Progenitor cell of endocrine pancreas (in vitro differentiated cells): ENCODE data around the gene CABP5. TPM values are rescaled to one million over a fixed set of nuclear protein-coding genes. Genes with fewer than 3 reads are reported as not detected.

Source experiments
- DNase-seq: peaks from one replicate; pipeline ENCODE4 v3.0.0; 2021; ENCODE audit warnings: low spot score; ENCODE audit not compliant: unreplicated experiment
- H3K27ac Mint-ChIP-seq: 2 replicates; pipeline ENCODE4 v1.8.0; 2021; ENCODE audit warnings: mild to moderate bottlenecking, moderate library complexity, mixed read lengths
- H3K27me3 Mint-ChIP-seq: 2 replicates; pipeline ENCODE4 v1.8.0; 2021; ENCODE audit warnings: mixed read lengths
- H3K36me3 Mint-ChIP-seq: 2 replicates; pipeline ENCODE4 v1.8.0; 2022; ENCODE audit warnings: mixed read lengths; ENCODE audit not compliant: insufficient read depth
- H3K4me1 Mint-ChIP-seq: 2 replicates; pipeline ENCODE4 v1.8.0; 2021; ENCODE audit warnings: low read depth, mixed read lengths
- H3K4me3 Mint-ChIP-seq: 2 replicates; pipeline ENCODE4 v1.8.0; 2021; ENCODE audit warnings: low read depth, mild to moderate bottlenecking, moderate library complexity, mixed read lengths
- H3K9me3 Mint-ChIP-seq: 2 replicates; pipeline ENCODE4 v1.8.0; 2021; ENCODE audit warnings: low read depth, mixed read lengths
- CTCF ChIP-seq: fragments of 200-600 bp; sonication (generic); IDR thresholded peaks from one replicate; pipeline ENCODE4 v1.5.0; 2021; ENCODE audit warnings: antibody characterized with exemption, mild to moderate bottlenecking; ENCODE audit not compliant: unreplicated experiment
- total RNA-seq: library from RNA; stranded (reverse); gene quantifications from 2 replicates; pipeline ENCODE4 v1.2.1, GENCODE V29; 2021

Gene CABP5
- total RNA-seq, 1 donor from 2014 or later: not detected

DNA sequence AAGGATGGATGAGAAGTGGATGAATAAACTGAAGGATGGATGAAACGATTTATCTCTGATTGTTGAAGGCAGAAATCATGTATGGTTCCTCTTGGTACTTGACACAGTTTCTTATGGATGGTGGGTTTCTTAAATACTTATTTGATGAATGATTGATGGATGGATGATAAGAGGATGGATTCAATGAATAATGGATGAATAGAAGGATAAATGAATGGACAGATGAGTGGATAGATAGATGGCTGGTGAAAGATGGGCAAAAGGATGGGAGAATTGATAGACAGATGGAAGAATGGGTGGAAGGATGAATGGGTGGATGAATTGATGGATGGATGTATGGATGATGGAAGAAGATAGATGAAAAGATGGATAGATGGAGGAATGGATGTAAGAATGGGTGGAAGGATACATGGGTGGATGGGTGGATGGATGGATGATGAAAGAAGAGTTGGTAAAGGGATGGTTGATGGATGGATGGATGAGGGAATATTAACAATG, 47.6 kb downstream of the CABP5 start:
- DNase-seq: no peak
- no peak for TF ChIP-seq CTCF
- peaks cover 20% of the 10 kb centered on the region for H3K27me3 Mint-ChIP-seq
- H3K36me3 Mint-ChIP-seq: no peaks in the 10 kb centered on the region
- no peak overlapping the region for H3K27ac Mint-ChIP-seq
- H3K4me1 Mint-ChIP-seq: no peaks in the 10 kb centered on the region
- H3K9me3 Mint-ChIP-seq: peaks cover 7% of the 10 kb centered on the region
- no peak overlapping the region for H3K4me3 Mint-ChIP-seq

DNA sequence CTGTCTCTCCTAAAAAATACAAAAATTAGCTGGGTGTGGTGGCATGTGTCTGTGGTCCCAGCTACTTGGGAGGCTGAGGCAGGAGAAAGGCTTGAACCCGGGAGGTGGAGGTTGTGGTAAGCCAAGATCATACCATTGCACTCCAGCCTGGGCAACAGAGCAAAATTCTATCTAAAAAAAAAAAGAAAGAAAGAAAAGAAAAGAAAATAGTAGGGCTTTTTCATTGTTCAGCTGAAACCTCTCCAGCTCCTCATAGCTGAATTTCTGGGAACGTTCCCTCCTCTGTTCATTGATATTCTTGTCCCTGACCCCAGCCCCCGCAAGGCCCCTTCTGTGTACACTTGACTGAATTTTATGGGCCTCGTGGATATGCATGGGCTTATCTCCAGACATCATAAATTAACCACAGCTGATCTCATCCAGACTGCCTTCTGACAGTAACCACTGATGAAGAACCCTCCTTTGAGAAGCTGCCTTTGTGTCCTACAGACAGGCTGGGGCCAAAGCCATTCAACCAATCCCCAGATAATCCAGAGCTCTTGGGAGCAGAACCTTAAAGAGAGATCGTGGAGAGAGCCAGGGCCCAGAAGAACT, 49.6 kb downstream of the CABP5 start, which contains the start of gene ELSPBP1:
TSS of gene ELSPBP1 (plus strand) at position 424 of the 594 bp plus-strand sequence. CDS start 14,036 bp downstream, outside the sequence.
- no peak within 1 kb of the TSS for H3K27ac Mint-ChIP-seq
- no peak for DNase-seq
- no peak within 1 kb of the TSS for H3K4me3 Mint-ChIP-seq
- H3K9me3 Mint-ChIP-seq: peaks cover 7% of the 10 kb centered on the region
- TF ChIP-seq CTCF: no peak
- H3K4me1 Mint-ChIP-seq: no peaks in the 10 kb centered on the region
- H3K27me3 Mint-ChIP-seq: peaks cover 40% of the 10 kb centered on the region
- no peaks in the 10 kb centered on the region for H3K36me3 Mint-ChIP-seq

GRCh38 chr19:47992070-47992469, 51.8 kb downstream of the CABP5 start, which contains the start of gene BSPH1:
Gene BSPH1 (minus strand): TSS chr19:47992170. CDS start chr19:47992081, 89 bp downstream.
- H3K4me3 Mint-ChIP-seq: no peak within 1 kb of the TSS
- H3K36me3 Mint-ChIP-seq: no peaks in the 10 kb centered on the region
- TF ChIP-seq CTCF: no peak
- H3K9me3 Mint-ChIP-seq: peaks cover 7% of the 10 kb centered on the region
- H3K4me1 Mint-ChIP-seq: no peaks in the 10 kb centered on the region
- H3K27me3 Mint-ChIP-seq: peaks cover 43% of the 10 kb centered on the region
- H3K27ac Mint-ChIP-seq: no peak within 1 kb of the TSS
- DNase-seq: no peak

DNA sequence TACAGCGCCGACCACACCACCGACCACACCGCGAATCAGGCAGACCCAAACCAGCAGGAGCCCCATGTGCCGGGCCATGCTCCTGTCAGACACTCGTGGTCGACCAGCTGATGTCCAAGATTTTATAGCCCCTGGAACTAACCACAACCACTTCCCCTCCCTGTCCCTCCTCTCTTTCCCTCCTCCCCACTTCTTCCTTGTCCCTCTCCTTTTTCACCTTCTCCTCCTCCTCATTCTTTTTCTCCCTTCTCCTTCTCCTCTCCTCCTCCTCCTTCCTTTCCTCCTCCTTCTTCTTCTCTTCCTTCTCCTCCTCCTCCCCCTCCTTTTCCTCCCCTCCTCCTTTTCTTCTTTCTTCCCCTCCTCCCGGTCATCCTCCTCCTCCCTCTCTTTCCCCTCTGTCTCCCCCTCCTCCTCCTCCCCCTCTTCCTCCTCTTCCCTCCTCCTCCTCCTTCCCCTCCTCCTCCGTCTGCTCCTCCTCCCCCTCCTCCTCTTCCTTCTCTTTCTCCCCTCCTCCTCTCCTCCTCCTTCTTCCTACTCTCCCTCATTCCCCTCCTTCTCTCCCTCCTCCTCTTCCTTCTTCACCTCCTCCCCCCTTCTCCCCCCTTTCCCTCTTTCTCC, 52.6 kb downstream of the CABP5 start:
- no peak overlapping the region for H3K27ac Mint-ChIP-seq
- no peak for TF ChIP-seq CTCF
- H3K36me3 Mint-ChIP-seq: no peaks in the 10 kb centered on the region
- H3K27me3 Mint-ChIP-seq: peaks cover 44% of the 10 kb centered on the region
- H3K4me1 Mint-ChIP-seq: no peaks in the 10 kb centered on the region
- DNase-seq: no peak
- H3K4me3 Mint-ChIP-seq: no peak overlapping the region
- peaks cover 4% of the 10 kb centered on the region for H3K9me3 Mint-ChIP-seq

Other genes starting within 250 kb of the CABP5 start
- not detected in 2 replicates for gene TPRX1, start 239.5 kb downstream of the CABP5 start, total RNA-seq
- gene CRX, start 222.1 kb downstream of the CABP5 start, total RNA-seq: not detected in 2 replicates
- gene TPRX2, start 184.8 kb downstream of the CABP5 start, total RNA-seq: not detected in 2 replicates
- not detected in 2 replicates for gene SULT2A1, start 157.8 kb downstream of the CABP5 start, total RNA-seq
- not detected in 2 replicates for gene BSPH1, start 51.9 kb downstream of the CABP5 start, total RNA-seq
- not detected in 2 replicates for gene ELSPBP1, start 49.4 kb downstream of the CABP5 start, total RNA-seq
- gene PLA2G4C, start 66.7 kb upstream of the CABP5 start, total RNA-seq: 0.26 and 0.93 TPM in 2 replicates
- 90.4 and 91.0 TPM in 2 replicates for gene LIG1, start 126.3 kb upstream of the CABP5 start, total RNA-seq
- gene ZSWIM9, start 126.6 kb upstream of the CABP5 start, total RNA-seq: 10.3 and 11.8 TPM in 2 replicates
- 60.9 and 64.6 TPM in 2 replicates for gene CARD8, start 211.8 kb upstream of the CABP5 start, total RNA-seq
- gene ZNF114, start 226.0 kb upstream of the CABP5 start, total RNA-seq: 7.4 and 7.9 TPM in 2 replicates